Fibroblast of lung (primary cell): ENCODE measurements around the gene IFT22. TPM values are rescaled to one million over a fixed set of nuclear protein-coding genes. Genes with fewer than 3 reads are reported as not detected.

Source experiments
- DNase-seq, 2 donors: peaks; one replicate each; pipeline versions ENCODE4 v3.0.0 to v3.0.0-alpha.2; 2010; ENCODE audit warnings: low read depth in 2 of 2
- H2AFZ ChIP-seq: 2 replicates; pipeline ENCODE4 v1.5.1; 2012; ENCODE audit warnings: low read length, control low read depth, inconsistent platforms
- H3K27ac ChIP-seq: 2 replicates; pipeline ENCODE4 v1.5.1; 2011; ENCODE audit warnings: low read length, control low read depth; ENCODE audit not compliant: insufficient read depth
- H3K27me3 ChIP-seq: 2 replicates; pipeline ENCODE4 v1.5.1; 2011; ENCODE audit warnings: mild to moderate bottlenecking, low read length; ENCODE audit not compliant: control insufficient read depth, insufficient read depth
- H3K36me3 ChIP-seq: 2 replicates; pipeline ENCODE4 v1.5.1; 2011; ENCODE audit warnings: low read length; ENCODE audit not compliant: control insufficient read depth, insufficient read depth
- H3K4me1 ChIP-seq: 2 replicates; pipeline ENCODE4 v1.5.1; 2011; ENCODE audit warnings: low read length; ENCODE audit not compliant: control insufficient read depth, insufficient read depth; ENCODE audit errors: extremely low read depth
- H3K4me2 ChIP-seq: 2 replicates; pipeline ENCODE4 v1.5.1; 2011; ENCODE audit warnings: low read length, control low read depth; ENCODE audit not compliant: insufficient read depth; ENCODE audit errors: extremely low read depth
- H3K4me3 ChIP-seq, 4 experiments: fragments of 200-600 bp in 1 of 4; sonication (generic) in 1 of 4; replicated peaks in 1 of 4; 2 replicates each; pipeline ENCODE4 v1.5.1; 2011 to 2016; ENCODE audit warnings: low read length in 4 of 4, low read depth in 3 of 4, mild to moderate bottlenecking in 3 of 4, control low read depth in 2 of 4, inconsistent platforms in 1 of 4, mixed read lengths in 1 of 4; ENCODE audit not compliant: insufficient read depth in 1 of 4; ENCODE audit errors: control extremely low read depth in 1 of 4
- H3K79me2 ChIP-seq: 2 replicates; pipeline ENCODE4 v1.5.1; 2012; ENCODE audit warnings: mild to moderate bottlenecking, low read length, inconsistent platforms; ENCODE audit not compliant: control insufficient read depth, insufficient read depth
- H3K9ac ChIP-seq: 2 replicates; pipeline ENCODE4 v1.5.1; 2011; ENCODE audit warnings: mild to moderate bottlenecking, low read length, control low read depth; ENCODE audit not compliant: insufficient read depth
- H3K9me3 ChIP-seq: 2 replicates; pipeline ENCODE4 v1.5.1; 2012; ENCODE audit warnings: low read depth, low read length; ENCODE audit not compliant: control insufficient read depth, insufficient read depth
- H4K20me1 ChIP-seq: 2 replicates; pipeline ENCODE4 v1.5.1; 2011; ENCODE audit warnings: low read length; ENCODE audit not compliant: control insufficient read depth, insufficient read depth; ENCODE audit errors: extremely low read depth
- CTCF ChIP-seq, 2 donors: IDR thresholded peaks in 1 of 2; conservative IDR thresholded peaks in 1 of 2; 1 replicate in 1 of 2; 2 replicates in 1 of 2; pipeline ENCODE4 v1.5.1; 2011 to 2012; ENCODE audit warnings: low read length in 2 of 2, control low read depth in 1 of 2, inconsistent platforms in 1 of 2, low read depth in 1 of 2, mild to moderate bottlenecking in 1 of 2
- EZH2 ChIP-seq: IDR thresholded peaks from 2 replicates; pipeline ENCODE4 v1.5.1; 2012; ENCODE audit warnings: low read length, control low read depth, mild to moderate bottlenecking; ENCODE audit errors: missing control alignments
- polyA plus RNA-seq, 2 donors: library from polyadenylated mRNA; depleted of rRNA in 1 of 2; stranded (reverse) in 1 of 2; unstranded in 1 of 2; fragments of >200 nt; gene quantifications; 2 replicates each; pipeline ENCODE4 v1.2.1, GENCODE V29; 2011 to 2012; ENCODE audit warnings: missing spikeins in 1 of 2
- total RNA-seq: library from RNA; depleted of rRNA; stranded (reverse); fragments of >200 nt; gene quantifications from 2 replicates; pipeline ENCODE4 v1.2.1, GENCODE V29; 2014

IFT22 gene
- total and polyA plus RNA-seq, 2 donors (not counting 1 experiment from before 2014, with no cell fraction given) = 19.8 to 34.2 TPM

- no peaks in the 10 kb centered on the region for H3K79me2 ChIP-seq
- no peaks in the 10 kb centered on the region for H3K9me3 ChIP-seq
- TF ChIP-seq EZH2 = no peak
- no peak for TF ChIP-seq CTCF (conservative IDR thresholded peaks at IDR 0.05 in 1 of 2, IDR thresholded peaks at IDR 0.05 in 1 of 2; ENCODE audit: low read depth in 1 of 2, low read length in 2 of 2)
- no peak overlapping the region for H3K9ac ChIP-seq
- no peak overlapping the region for H2AFZ ChIP-seq
- no peak overlapping the region for H3K4me3 ChIP-seq
- H3K27ac ChIP-seq = no peak overlapping the region
- no peaks in the 10 kb centered on the region for H4K20me1 ChIP-seq
- H3K4me2 ChIP-seq = no peak overlapping the region
- DNase-seq = no peak
- no peaks in the 10 kb centered on the region for H3K36me3 ChIP-seq
- no peaks in the 10 kb centered on the region for H3K27me3 ChIP-seq
- H3K4me1 ChIP-seq = no peaks in the 10 kb centered on the region
Observed at GRCh38 chr7:101332026-101332425, 10.4 kb upstream of the IFT22 start.

DNA sequence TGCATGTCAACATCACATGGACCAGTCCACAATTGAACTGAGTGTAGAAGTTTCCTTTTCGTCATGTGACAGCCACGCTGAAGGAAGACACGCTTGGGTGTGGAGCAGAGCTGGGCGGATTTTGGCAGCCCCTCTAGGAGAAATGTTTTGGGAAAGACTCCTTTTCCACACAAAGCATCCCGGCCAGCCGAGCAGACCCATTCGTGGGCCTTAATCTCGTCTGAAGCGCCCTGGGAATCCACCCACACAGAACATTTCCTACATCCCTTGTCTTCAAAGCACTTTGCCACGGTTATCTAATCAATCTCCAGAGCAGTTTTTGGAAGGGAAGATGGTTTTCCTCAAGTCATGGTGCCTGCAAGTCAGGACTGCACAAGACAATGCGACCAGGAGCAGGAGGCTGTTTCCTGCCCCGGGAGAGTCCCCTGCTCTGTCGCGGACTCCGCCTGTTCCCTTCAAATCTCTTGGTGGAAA lies 8.4 kb upstream of the IFT22 start:
- TF ChIP-seq CTCF (conservative IDR thresholded peaks at IDR 0.05 in 1 of 2, IDR thresholded peaks at IDR 0.05 in 1 of 2; ENCODE audit: low read depth in 1 of 2, low read length in 2 of 2) (no peak), EZH2 (no peak)
- H4K20me1 ChIP-seq = no peaks in the 10 kb centered on the region
- no peaks in the 10 kb centered on the region for H3K27me3 ChIP-seq
- no peaks in the 10 kb centered on the region for H3K36me3 ChIP-seq
- H2AFZ ChIP-seq = no peak overlapping the region
- no peak overlapping the region for H3K9ac ChIP-seq
- no peaks in the 10 kb centered on the region for H3K79me2 ChIP-seq
- H3K4me1 ChIP-seq = no peaks in the 10 kb centered on the region
- no peaks in the 10 kb centered on the region for H3K9me3 ChIP-seq
- H3K4me3 ChIP-seq = no peak overlapping the region
- DNase-seq = no peak
- no peak overlapping the region for H3K27ac ChIP-seq
- no peak overlapping the region for H3K4me2 ChIP-seq

DNA sequence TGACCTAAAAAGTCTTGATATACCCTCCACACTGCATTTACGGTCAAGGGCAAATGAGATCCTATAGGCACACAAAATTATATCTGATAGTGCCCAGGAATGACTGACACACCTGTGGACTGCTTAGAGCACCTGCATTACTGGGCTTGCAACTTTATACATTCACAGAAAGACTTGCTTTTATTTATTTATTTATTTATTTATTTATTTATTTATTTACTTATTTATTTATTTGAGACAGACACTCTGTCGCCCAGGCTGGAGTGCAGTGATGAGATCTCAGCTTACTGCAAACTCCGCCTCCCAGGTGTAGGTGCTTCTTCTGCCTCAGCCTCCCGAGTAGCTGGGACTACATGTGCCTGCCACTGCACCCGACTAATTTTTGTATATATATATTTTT lies 6.5 kb upstream of the IFT22 start:
- Histone ChIP-seq H3K79me2 (no peaks in the 10 kb centered on the region), H3K4me3 (no peak overlapping the region), H2AFZ (no peak overlapping the region), H3K4me2 (no peak overlapping the region), H3K27me3 (no peaks in the 10 kb centered on the region), H4K20me1 (no peaks in the 10 kb centered on the region), H3K27ac (no peak overlapping the region), H3K9me3 (no peaks in the 10 kb centered on the region), H3K9ac (no peak overlapping the region), H3K36me3 (no peaks in the 10 kb centered on the region), H3K4me1 (no peaks in the 10 kb centered on the region)
- DNase-seq = no peak
- TF ChIP-seq CTCF (conservative IDR thresholded peaks at IDR 0.05 in 1 of 2, IDR thresholded peaks at IDR 0.05 in 1 of 2; ENCODE audit: low read depth in 1 of 2, low read length in 2 of 2) (no peak), EZH2 (no peak)
